Adrenal gland (tissue), 5 donors: ENCODE measurements around the gene EWSR1.

Experiments used
- POLR2A ChIP-seq, 2 donors: fragments of 450-650 bp; IDR thresholded peaks; one replicate each; pipeline ENCODE4 v1.6.1; 2017; ENCODE audit warnings: antibody characterized with exemption in 2 of 2, mild to moderate bottlenecking in 2 of 2, moderate library complexity in 1 of 2
- TF ChIP-seq, protein P1 (sequence below), 6 experiments: fragments of 450-650 bp in 4 of 6; fragments of 200-600 bp in 2 of 6; sonication (generic) in 1 of 6; IDR thresholded peaks; 1 replicate in 5 of 6; 2 replicates in 1 of 6; pipeline versions ENCODE4 v1.5.1 to v1.8.0; 2016 to 2021; ENCODE audit warnings: antibody characterized with exemption in 6 of 6, mild to moderate bottlenecking in 2 of 6, moderate library complexity in 1 of 6
- donor health status: DM: no; HTN: no; CAD: no.

- TF ChIP-seq, protein P1, sequence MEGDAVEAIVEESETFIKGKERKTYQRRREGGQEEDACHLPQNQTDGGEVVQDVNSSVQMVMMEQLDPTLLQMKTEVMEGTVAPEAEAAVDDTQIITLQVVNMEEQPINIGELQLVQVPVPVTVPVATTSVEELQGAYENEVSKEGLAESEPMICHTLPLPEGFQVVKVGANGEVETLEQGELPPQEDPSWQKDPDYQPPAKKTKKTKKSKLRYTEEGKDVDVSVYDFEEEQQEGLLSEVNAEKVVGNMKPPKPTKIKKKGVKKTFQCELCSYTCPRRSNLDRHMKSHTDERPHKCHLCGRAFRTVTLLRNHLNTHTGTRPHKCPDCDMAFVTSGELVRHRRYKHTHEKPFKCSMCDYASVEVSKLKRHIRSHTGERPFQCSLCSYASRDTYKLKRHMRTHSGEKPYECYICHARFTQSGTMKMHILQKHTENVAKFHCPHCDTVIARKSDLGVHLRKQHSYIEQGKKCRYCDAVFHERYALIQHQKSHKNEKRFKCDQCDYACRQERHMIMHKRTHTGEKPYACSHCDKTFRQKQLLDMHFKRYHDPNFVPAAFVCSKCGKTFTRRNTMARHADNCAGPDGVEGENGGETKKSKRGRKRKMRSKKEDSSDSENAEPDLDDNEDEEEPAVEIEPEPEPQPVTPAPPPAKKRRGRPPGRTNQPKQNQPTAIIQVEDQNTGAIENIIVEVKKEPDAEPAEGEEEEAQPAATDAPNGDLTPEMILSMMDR (IDR thresholded peaks at IDR 0.05) = no peak
- TF ChIP-seq POLR2A (IDR thresholded peaks at IDR 0.05) = no peak
These were observed 34.3 kb downstream of the EWSR1 start for GRCh38 chr22:29302402-29302680.
